GM19099 (cell line): ENCODE data around the gene QDPR.

Experiments
- POLR2A ChIP-seq: IDR thresholded peaks from 3 replicates; pipeline ENCODE4 v1.6.1; 2011; ENCODE audit warnings: low read depth; ENCODE audit not compliant: insufficient read length; ENCODE audit errors: extremely low read depth

The QDPR gene

GRCh38 chr4:17510582-17510981, 1.3 kb downstream of the QDPR start:
- TF ChIP-seq POLR2A, result no peak

GRCh38 chr4:17504081-17504480, 7.8 kb downstream of the QDPR start:
- TF ChIP-seq POLR2A, result no peak

- TF ChIP-seq POLR2A, result no peak
These were observed 9.1 kb downstream of the QDPR start for GRCh38 chr4:17502756-17503155.

- no peak for TF ChIP-seq POLR2A
These were observed 11.3 kb downstream of the QDPR start for GRCh38 chr4:17500574-17500973.

- TF ChIP-seq POLR2A, result no peak
These were observed 13.9 kb downstream of the QDPR start for GRCh38 chr4:17497890-17498523.

- TF ChIP-seq POLR2A, result no peak
These were observed 17.4 kb downstream of the QDPR start for GRCh38 chr4:17494258-17495190.

GRCh38 chr4:17493619-17494018, 18.3 kb downstream of the QDPR start:
- TF ChIP-seq POLR2A, result no peak

GRCh38 chr4:17492876-17493275, 19.0 kb downstream of the QDPR start:
- TF ChIP-seq POLR2A, result no peak

- TF ChIP-seq POLR2A, result no peak
These were observed 19.7 kb downstream of the QDPR start for GRCh38 chr4:17492058-17492741.

GRCh38 chr4:17491196-17491595, 20.7 kb downstream of the QDPR start:
- TF ChIP-seq POLR2A, result no peak

GRCh38 chr4:17490575-17491059, 21.3 kb downstream of the QDPR start:
- no peak for TF ChIP-seq POLR2A

GRCh38 chr4:17489721-17490120, 22.2 kb downstream of the QDPR start:
- no peak for TF ChIP-seq POLR2A

GRCh38 chr4:17489123-17489522, 22.8 kb downstream of the QDPR start:
- TF ChIP-seq POLR2A, result no peak

- TF ChIP-seq POLR2A, result no peak
These were observed 29.2 kb downstream of the QDPR start for GRCh38 chr4:17482716-17483115.

GRCh38 chr4:17480955-17481354, 30.9 kb downstream of the QDPR start:
- TF ChIP-seq POLR2A, result no peak
